GM12878 (cell line): ENCODE results near the gene CCER1. TPM values are rescaled to one million over a fixed set of nuclear protein-coding genes. Genes with fewer than 3 reads are reported as not detected.

ENCODE experiments used
- BMI1 ChIP-seq: fragments of 450-650 bp; IDR thresholded peaks from 2 replicates; pipeline ENCODE4 v1.6.1; 2016; ENCODE audit warnings: mild to moderate bottlenecking, moderate library complexity, borderline replicate concordance
- DPF2 ChIP-seq: fragments of 450-650 bp; IDR thresholded peaks from 2 replicates; pipeline ENCODE4 v1.6.1; 2017; ENCODE audit warnings: mild to moderate bottlenecking
- EZH2 ChIP-seq: IDR thresholded peaks from 2 replicates; pipeline ENCODE4 v1.6.1; 2012; ENCODE audit warnings: low read depth, mild to moderate bottlenecking, control low read depth, inconsistent platforms, low read length, borderline replicate concordance; ENCODE audit not compliant: control insufficient read depth
- NFYB ChIP-seq: IDR thresholded peaks from 2 replicates; pipeline ENCODE4 v1.6.1; 2011; ENCODE audit warnings: low read depth, mild to moderate bottlenecking, low read length, improper control_type of control experiment, moderate library complexity; ENCODE audit not compliant: insufficient read depth
- POU2F2 ChIP-seq: IDR thresholded peaks from 3 replicates; pipeline ENCODE4 v1.6.1; 2011; ENCODE audit warnings: low read depth, mild to moderate bottlenecking, low read length, borderline replicate concordance
- PRDM15 ChIP-seq: fragments of 450-650 bp; formaldehyde crosslinking; IDR thresholded peaks from 2 replicates; pipeline ENCODE4 v1.4.0; 2020; ENCODE audit warnings: mild to moderate bottlenecking, moderate library complexity
- RELA ChIP-seq: fragments of 450-650 bp; IDR thresholded peaks from 2 replicates; pipeline ENCODE4 v1.8.0; 2014; ENCODE audit warnings: borderline replicate concordance; ENCODE audit not compliant: partially characterized antibody
- SKIL ChIP-seq: fragments of 450-650 bp; IDR thresholded peaks from 2 replicates; pipeline ENCODE4 v1.6.1; 2017; ENCODE audit warnings: mild to moderate bottlenecking, low read depth, inconsistent platforms; ENCODE audit not compliant: poor library complexity, severe bottlenecking
- SMARCA5 ChIP-seq: fragments of 450-650 bp; IDR thresholded peaks from 2 replicates; pipeline ENCODE4 v1.6.1; 2017; ENCODE audit warnings: mild to moderate bottlenecking
- TCF12 ChIP-seq: IDR thresholded peaks from 2 replicates; pipeline ENCODE4 v1.6.1; 2011; ENCODE audit warnings: low read depth, mild to moderate bottlenecking, low read length
- polyA plus RNA-seq, 11 experiments: library from polyadenylated mRNA; depleted of rRNA in 4 of 11; unstranded in 6 of 11; stranded (reverse) in 5 of 11; fragments of >200 nt; fragmentation: Nextera tagmentation in 4 of 11; fragmentation: Illumina TruSeq in 1 of 11; extraction: Ambion mirVana in 4 of 11; extraction: Trizol in 1 of 11; gene quantifications; 1 replicate in 1 of 11; 2 replicates in 10 of 11; pipeline versions ENCODE4 v1.2.1 to v1.2.3, GENCODE V29; 2011 to 2016; ENCODE audit warnings: inconsistent platforms in 2 of 11, missing spikeins in 2 of 11, low read depth in 1 of 11
- total RNA-seq, 4 experiments: library from RNA; depleted of rRNA in 3 of 4; stranded (reverse); fragments of >200 nt in 3 of 4; fragmentation: Illumina TruSeq in 1 of 4; extraction: Trizol in 1 of 4; gene quantifications; 2 replicates each; pipeline versions ENCODE4 v1.2.1 to v1.2.3, GENCODE V29; 2013 to 2021
- TF ChIP-seq, protein P1 (sequence below): IDR thresholded peaks from 2 replicates; pipeline ENCODE4 v1.6.1; 2011; ENCODE audit warnings: borderline replicate concordance, low read depth, mild to moderate bottlenecking, moderate library complexity, mixed read lengths, low read length; ENCODE audit not compliant: insufficient read depth; ENCODE audit errors: extremely low read length

The CCER1 gene
- total and polyA plus RNA-seq, 10 of the 15 experiments (the other 5 are each of a cell fraction or from before 2014, with no cell fraction given) = 0.01 TPM; not detected in 9

DNA sequence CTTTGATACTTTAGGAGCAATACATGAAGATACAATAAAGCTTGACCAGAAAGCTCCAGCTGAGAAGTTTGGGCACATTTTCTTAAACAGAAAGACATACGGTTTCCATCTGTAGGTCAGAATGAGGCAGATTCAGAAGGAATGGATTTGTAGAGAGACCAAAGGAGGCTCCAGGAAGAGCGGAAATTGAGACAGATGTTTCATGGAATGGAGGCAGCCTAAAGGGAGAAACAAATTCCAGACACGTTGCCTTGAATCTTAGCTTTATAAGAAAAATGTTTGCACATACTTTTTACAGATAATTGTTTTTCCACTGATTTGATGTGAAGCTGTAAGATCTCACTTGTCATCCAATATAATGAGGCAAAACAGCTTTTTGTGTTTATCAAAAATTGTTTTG is 25.0 kb upstream of the CCER1 start (continued):
- no peak for TF ChIP-seq PRDM15 (CRISPR knock-in tag)
- TF ChIP-seq RELA = no peak
- TF ChIP-seq NFYB = no peak
- no peak for TF ChIP-seq SMARCA5
- no peak for TF ChIP-seq DPF2
- TF ChIP-seq POU2F2 = no peak
- TF ChIP-seq EZH2 = no peak
- TF ChIP-seq TCF12 = no peak
- no peak for TF ChIP-seq BMI1
- TF ChIP-seq, protein P1, sequence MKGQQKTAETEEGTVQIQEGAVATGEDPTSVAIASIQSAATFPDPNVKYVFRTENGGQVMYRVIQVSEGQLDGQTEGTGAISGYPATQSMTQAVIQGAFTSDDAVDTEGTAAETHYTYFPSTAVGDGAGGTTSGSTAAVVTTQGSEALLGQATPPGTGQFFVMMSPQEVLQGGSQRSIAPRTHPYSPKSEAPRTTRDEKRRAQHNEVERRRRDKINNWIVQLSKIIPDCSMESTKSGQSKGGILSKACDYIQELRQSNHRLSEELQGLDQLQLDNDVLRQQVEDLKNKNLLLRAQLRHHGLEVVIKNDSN = no peak
- no peak for TF ChIP-seq SKIL
